ENCODE measurements around the gene PLCB4.
A peak's percentile ranks its signal among the peaks of the same experiment; 100 is the strongest.

Gene PLCB4

GRCh38 chr20:9334866-9335265 is 266.0 kb downstream of the PLCB4 start:
- DNase-seq = no peak

- DNase-seq = no peak
Observed at GRCh38 chr20:9338101-9338500, 269.2 kb downstream of the PLCB4 start.

GRCh38 chr20:9339708-9340107 is 270.8 kb downstream of the PLCB4 start:
- no peak for DNase-seq

GRCh38 chr20:9342651-9343050 is 273.8 kb downstream of the PLCB4 start:
- DNase-seq = no peak

GRCh38 chr20:9344083-9344920 is 275.4 kb downstream of the PLCB4 start:
- no peak for DNase-seq

GRCh38 chr20:9348316-9348715 is 279.4 kb downstream of the PLCB4 start:
- no peak for DNase-seq

- no peak for DNase-seq
Observed at GRCh38 chr20:9348747-9349146, 279.9 kb downstream of the PLCB4 start.

GRCh38 chr20:9349249-9349648 is 280.4 kb downstream of the PLCB4 start:
- no peak for DNase-seq

GRCh38 chr20:9352739-9353138 is 283.9 kb downstream of the PLCB4 start:
- no peak for DNase-seq

GRCh38 chr20:9353180-9353915 is 284.5 kb downstream of the PLCB4 start:
- DNase-seq = no peak

- no peak for DNase-seq
Observed at GRCh38 chr20:9353916-9354276, 285.0 kb downstream of the PLCB4 start.

- DNase-seq = no peak
Observed at GRCh38 chr20:9354579-9354978, 285.7 kb downstream of the PLCB4 start.

- DNase-seq = no peak
Observed at GRCh38 chr20:9358001-9358400, 289.1 kb downstream of the PLCB4 start.

- peak; percentile 58 for DNase-seq
Observed at GRCh38 chr20:9359561-9360308, 290.8 kb downstream of the PLCB4 start.

- DNase-seq = no peak
Observed at GRCh38 chr20:9360431-9360830, 291.5 kb downstream of the PLCB4 start.

- no peak for DNase-seq
Observed at GRCh38 chr20:9363673-9364072, 294.8 kb downstream of the PLCB4 start.

- DNase-seq = no peak
Observed at GRCh38 chr20:9367328-9367727, 298.4 kb downstream of the PLCB4 start.

- no peak for DNase-seq
Observed at GRCh38 chr20:9367746-9368145, 298.9 kb downstream of the PLCB4 start.

- DNase-seq = no peak
Observed at GRCh38 chr20:9368893-9369292, 300.0 kb downstream of the PLCB4 start.

GRCh38 chr20:9369557-9369956 is 300.7 kb downstream of the PLCB4 start:
- DNase-seq = no peak

- DNase-seq = no peak
Observed at GRCh38 chr20:9374072-9374471, 305.2 kb downstream of the PLCB4 start.

- no peak for DNase-seq
Observed at GRCh38 chr20:9374480-9374879, 305.6 kb downstream of the PLCB4 start.

GRCh38 chr20:9375221-9375681 is 306.4 kb downstream of the PLCB4 start:
- DNase-seq = no peak

- DNase-seq = no peak
Observed at GRCh38 chr20:9377007-9377406, 308.1 kb downstream of the PLCB4 start.
